WERI-Rb-1 (cell line): ENCODE measurements around the gene SLC30A1.
"Not testable (repeated sequence)": the region's sequence is repeated elsewhere in the genome, so short reads cannot be mapped to it uniquely, and the experiment has no call there.

Experiments
- DNase-seq: peaks from one replicate; pipeline ENCODE4 v3.0.0-alpha.2; 2020
- H3K27ac ChIP-seq: fragments of 250-450 bp; sonication (Bioruptor Pico); 2 replicates; pipeline ENCODE4 v1.5.1; 2020; ENCODE audit warnings: mild to moderate bottlenecking, moderate library complexity
- H3K27me3 ChIP-seq: fragments of 250-450 bp; sonication (Bioruptor Pico); 2 replicates; pipeline ENCODE4 v1.5.1; 2021; ENCODE audit warnings: mild to moderate bottlenecking, low read depth, moderate library complexity; ENCODE audit not compliant: insufficient read depth, severe bottlenecking
- H3K36me3 ChIP-seq: fragments of 250-450 bp; sonication (Bioruptor Pico); 2 replicates; pipeline ENCODE4 v1.5.1; 2020; ENCODE audit warnings: mild to moderate bottlenecking, moderate library complexity
- H3K4me3 ChIP-seq: 2 replicates; pipeline ENCODE4 v1.5.1; 2011; ENCODE audit warnings: low read depth, mild to moderate bottlenecking, control low read depth, low read length
- H3K9me3 ChIP-seq: fragments of 250-450 bp; sonication (Bioruptor Pico); 2 replicates; pipeline ENCODE4 v1.5.1; 2021; ENCODE audit warnings: mild to moderate bottlenecking, moderate library complexity; ENCODE audit not compliant: severe bottlenecking
- CTCF ChIP-seq: IDR thresholded peaks from 2 replicates; pipeline ENCODE4 v1.5.1; 2011; ENCODE audit warnings: low read depth, mild to moderate bottlenecking, control low read depth, inconsistent platforms, low read length

SLC30A1 gene

GRCh38 chr1:211578640-211579439 is at the start of gene SLC30A1:
TSS of gene SLC30A1 (minus strand) at chr1:211579161. CDS start at chr1:211578612, 549 bp downstream.
- peak; percentile 100 for DNase-seq
- H3K27ac ChIP-seq, result peak within 1 kb of the TSS; percentile 84

GRCh38 chr1:211628417-211628816 is 49.5 kb upstream of the SLC30A1 start:
- Histone ChIP-seq H3K27ac (no peak overlapping the region), H3K9me3 (no peaks in the 10 kb centered on the region), H3K27me3 (no peaks in the 10 kb centered on the region), H3K36me3 (no peaks in the 10 kb centered on the region), H3K4me3 (no peak overlapping the region)
- peak; percentile 56 for DNase-seq
- no peak for TF ChIP-seq CTCF

More at GRCh38 chr1:211578640-211579439, at the start of gene SLC30A1:
- no peaks in the 10 kb centered on the region for H3K9me3 ChIP-seq
- H3K4me3 ChIP-seq, result peak within 1 kb of the TSS; percentile 83
- no peaks in the 10 kb centered on the region for H3K27me3 ChIP-seq
- TF ChIP-seq CTCF, result no peak
- peaks cover 19% of the 10 kb centered on the region for H3K36me3 ChIP-seq

- TF ChIP-seq CTCF, result 0 out of 2 replicates have a peak, but pooled peaks have one; percentile 5
- Histone ChIP-seq H3K27ac (peak overlapping the region; percentile 3; the same call in 1 of the 2 replicates), H3K27me3 (no peaks in the 10 kb centered on the region), H3K4me3 (no peak overlapping the region), H3K9me3 (no peaks in the 10 kb centered on the region), H3K36me3 (no peaks in the 10 kb centered on the region)
- DNase-seq, result peak; percentile 70
Observed at GRCh38 chr1:211627259-211627658, 48.3 kb upstream of the SLC30A1 start.

GRCh38 chr1:211625866-211626265 is 46.9 kb upstream of the SLC30A1 start:
- H3K4me3 ChIP-seq, H3K27ac ChIP-seq, H3K9me3 ChIP-seq, DNase-seq, H3K36me3 ChIP-seq, H3K27me3 ChIP-seq: not testable (repeated sequence)

- H3K27me3 ChIP-seq, result no peaks in the 10 kb centered on the region
- DNase-seq, result peak; percentile 59
Observed at GRCh38 chr1:211625040-211625439, 46.1 kb upstream of the SLC30A1 start.

More at GRCh38 chr1:211625040-211625439, 46.1 kb upstream of the SLC30A1 start:
- TF ChIP-seq CTCF, result peak; percentile 62
- Histone ChIP-seq H3K4me3 (no peak overlapping the region), H3K9me3 (no peaks in the 10 kb centered on the region), H3K36me3 (no peaks in the 10 kb centered on the region), H3K27ac (no peak overlapping the region)
